ENCODE measurements around the gene RIPK4.
A peak's percentile ranks its signal among the peaks of the same experiment; 100 is the strongest.
"Not testable (repeated sequence)": the region's sequence is repeated elsewhere in the genome, so short reads cannot be mapped to it uniquely, and the experiment has no call there.

The RIPK4 gene

DNA sequence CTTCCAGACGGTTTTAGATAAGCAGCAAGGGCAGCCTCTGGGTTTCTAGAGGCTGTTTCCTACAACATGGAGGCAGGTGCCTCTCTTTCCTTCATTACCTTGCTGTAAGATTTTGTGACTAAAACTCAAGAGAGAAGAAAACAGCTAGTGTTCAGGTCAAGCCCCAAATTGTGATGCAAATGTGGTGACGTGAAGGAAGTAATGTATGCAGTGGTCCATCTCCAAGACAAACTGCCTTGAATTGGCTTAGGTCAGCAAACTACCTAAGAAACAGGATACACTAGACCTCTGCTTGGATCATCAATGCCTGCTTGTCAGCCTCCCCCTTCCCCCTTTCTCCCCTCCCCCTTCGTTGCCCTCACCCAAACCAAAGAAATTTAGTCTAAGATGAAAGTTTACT is 28.9 kb upstream of the RIPK4 start:
- no peak for DNase-seq (ENCODE audit: low read depth, low spot score)

DNA sequence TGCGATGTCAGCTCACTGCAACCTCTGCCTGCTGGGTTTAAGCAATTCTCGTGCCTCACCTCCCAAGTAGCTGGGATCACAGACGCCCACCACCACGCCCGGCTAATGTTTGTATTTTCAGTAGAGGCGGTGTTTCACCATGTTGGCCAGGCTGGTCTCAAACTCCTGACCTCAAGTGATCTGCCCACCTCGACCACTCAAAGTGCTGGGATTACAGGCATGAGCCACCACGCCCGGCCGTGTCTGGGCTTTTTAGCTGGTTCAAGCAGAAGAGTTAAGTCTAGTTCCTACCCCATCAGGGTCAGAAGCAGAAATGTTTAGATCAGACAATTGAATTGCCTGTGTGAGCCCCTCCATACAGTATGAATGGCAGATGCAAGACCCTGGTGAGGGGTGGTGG is 27.7 kb upstream of the RIPK4 start:
- no peak for DNase-seq (ENCODE audit: low read depth, low spot score)

DNA sequence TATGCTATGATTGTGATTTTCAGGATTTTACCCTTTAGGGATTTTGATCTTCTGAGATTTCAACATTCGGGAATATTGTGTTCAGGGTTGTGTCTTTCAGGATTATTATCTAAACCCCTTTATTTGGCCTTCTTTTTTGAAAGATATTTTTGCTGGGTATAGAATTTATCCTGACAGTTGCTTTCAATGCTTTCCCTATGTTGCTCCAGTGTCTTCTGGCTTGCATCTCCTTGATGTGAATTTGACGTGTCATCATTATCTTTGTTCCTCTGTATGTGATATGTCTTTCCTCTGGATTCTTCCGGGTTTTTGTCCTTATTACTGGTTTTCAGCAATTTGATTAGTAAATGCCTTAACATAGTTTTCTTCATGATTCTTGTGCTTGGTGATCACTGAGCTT is 25.9 kb upstream of the RIPK4 start:
- no peak for DNase-seq (ENCODE audit: low read depth, low spot score)

DNA sequence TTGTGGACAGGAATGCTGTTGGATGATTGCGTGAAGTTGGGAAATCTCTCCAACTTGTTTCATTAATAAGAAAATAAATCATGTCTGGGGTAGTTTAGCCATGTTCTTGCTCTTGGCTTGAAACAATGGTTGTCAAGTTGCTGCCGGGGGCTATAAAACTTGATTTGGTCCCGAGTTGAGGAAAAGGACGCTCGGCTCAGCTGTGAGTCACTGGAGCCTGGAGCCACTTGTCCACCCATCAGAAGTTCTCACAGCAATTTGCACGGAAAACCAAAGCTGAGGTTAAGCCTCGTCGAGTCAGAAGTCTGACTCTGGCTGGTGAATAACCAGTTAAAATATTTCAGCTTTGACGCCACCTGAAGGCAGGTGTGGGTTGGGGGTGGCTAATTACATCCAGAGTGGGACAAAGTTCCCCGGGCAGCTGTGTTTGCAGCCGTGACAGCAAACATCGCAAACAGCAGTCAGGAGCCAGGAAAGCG is 19.7 kb upstream of the RIPK4 start:
- DNase-seq (ENCODE audit: low read depth, low spot score): no peak

- DNase-seq (ENCODE audit: low read depth, low spot score): not testable (repeated sequence)
Observed at GRCh38 chr21:41785262-41785661, 18.4 kb upstream of the RIPK4 start.

- DNase-seq (ENCODE audit: low read depth, low spot score): no peak
Observed at GRCh38 chr21:41784456-41785102, 17.7 kb upstream of the RIPK4 start.

DNA sequence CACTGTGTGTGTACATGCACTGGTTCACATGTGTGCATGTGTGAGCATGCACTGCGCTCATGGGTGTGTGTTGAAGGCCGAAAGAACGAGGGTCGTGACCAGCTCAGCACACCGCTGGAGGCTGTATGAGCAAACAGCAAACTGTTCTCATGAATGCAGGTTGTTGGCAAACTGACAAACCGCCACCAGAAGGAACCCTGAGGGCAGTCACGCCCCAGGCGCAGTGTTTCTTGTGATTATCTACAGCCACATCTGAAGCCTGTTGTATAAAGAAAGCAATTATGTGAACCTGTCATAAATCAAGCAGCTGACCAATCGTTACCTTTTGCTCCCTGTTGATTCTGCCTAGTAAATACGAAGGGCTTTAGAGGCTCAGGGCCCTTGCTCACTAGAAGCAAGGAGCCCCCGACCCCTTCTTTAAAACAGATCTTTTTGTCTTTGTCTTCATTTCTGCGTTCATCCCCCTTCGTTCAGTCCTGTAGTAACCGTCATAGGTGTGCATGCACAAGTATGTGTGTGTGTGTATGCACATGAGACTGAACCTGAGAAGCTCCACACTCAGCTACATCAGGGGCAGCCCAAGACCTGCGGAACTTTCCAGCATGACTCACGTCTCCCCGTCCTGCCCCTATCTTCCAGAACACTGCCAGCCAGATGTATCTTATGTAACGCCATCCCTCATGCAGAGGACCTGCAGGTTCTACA is 16.8 kb upstream of the RIPK4 start:
- DNase-seq (ENCODE audit: low read depth, low spot score): no peak

DNA sequence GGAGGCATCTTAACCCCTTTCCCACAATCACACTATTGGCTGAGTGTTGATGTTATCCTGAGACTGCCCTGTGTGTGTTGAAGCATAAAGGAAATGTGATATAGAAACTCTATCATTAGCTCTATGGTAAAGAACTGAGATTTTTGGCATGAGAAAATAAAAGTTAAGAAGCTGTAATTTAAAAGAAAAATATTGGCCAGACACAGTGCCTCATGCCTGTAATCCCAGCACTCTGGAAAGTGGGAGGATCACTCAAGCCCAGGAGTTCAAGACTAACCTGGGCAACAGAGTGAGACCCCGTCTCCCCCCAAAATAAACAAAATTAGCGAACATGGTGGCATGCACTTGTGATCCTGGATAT is 14.2 kb upstream of the RIPK4 start:
- DNase-seq (ENCODE audit: low read depth, low spot score): no peak

- DNase-seq (ENCODE audit: low read depth, low spot score): no peak
Observed at GRCh38 chr21:41780337-41781049, 13.6 kb upstream of the RIPK4 start.

GRCh38 chr21:41779659-41780058 is 12.8 kb upstream of the RIPK4 start:
- no peak for DNase-seq (ENCODE audit: low read depth, low spot score)

DNA sequence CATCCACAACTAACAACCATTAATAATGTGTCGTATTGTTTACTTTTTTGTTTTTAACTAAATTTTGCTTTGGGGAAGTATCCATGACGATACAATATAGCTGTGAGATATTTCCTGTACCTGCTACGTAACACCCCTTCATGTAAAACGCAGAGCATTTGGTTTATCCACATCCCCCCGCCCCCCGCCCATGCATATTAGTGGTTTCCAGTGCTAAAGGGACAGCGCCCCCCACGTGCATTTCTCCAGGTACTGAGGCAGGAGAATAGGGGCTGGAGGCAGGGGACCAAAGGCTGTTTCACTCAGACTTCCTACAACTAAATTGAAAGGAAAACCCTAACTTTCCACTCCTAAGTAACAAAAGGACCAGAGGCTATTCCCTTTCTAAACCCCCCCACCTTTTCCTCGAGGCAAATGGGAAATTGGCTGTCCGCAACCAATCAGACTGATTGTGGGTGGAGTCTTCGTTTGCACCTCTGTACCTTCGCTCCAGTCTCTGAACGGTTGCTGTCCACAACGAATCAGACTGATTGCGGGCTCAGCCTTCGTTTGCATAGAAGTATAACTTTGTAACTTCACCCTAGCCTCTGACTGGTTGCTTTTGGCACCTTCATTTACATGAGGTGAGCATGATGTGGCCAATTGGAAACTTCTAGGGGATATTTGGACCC is 12.2 kb upstream of the RIPK4 start:
- DNase-seq (ENCODE audit: low read depth, low spot score): no peak

DNA sequence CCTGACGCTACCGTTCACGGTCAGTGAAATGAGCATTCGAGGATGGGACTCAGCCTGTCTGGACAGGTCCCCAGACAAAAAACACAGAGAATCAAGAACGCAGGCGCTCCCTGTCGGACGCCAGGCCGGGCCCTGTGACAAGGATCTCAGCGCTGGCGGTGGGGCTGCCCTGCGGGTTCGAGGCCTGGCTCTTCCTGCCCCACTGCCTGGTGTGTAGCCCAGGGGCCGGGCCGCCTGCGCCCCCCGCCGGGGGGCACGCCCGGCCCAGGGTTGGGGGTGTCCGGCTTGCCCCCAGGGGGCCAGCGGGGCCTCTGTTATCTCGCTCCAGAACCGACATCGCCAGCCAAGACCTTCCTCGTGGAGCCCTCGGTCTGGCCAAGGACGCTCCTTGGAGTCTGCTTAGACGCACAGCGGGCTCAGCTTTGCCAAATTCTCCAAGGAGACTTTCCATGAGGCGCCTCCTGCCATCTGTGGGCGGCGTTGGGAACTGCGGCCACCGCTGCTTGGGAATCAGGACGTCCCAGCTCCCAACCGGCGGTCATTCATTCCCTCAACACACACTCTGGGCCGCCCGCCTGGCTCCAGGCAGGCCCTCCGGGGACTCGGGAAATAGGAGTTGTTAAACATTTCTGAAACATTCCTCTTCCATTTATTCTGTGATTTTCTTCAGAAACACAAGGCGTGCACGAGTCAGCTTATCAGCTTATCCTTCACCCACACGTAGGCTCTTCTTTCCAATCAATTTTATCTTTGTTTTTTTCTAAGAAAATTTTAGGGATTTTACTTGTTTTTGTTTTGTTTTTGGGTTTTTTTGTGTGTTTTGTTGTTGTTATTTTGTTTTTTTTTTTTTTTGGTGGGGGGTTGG is 11.3 kb upstream of the RIPK4 start:
- peak; percentile 47 for DNase-seq (ENCODE audit: low read depth, low spot score)

DNA sequence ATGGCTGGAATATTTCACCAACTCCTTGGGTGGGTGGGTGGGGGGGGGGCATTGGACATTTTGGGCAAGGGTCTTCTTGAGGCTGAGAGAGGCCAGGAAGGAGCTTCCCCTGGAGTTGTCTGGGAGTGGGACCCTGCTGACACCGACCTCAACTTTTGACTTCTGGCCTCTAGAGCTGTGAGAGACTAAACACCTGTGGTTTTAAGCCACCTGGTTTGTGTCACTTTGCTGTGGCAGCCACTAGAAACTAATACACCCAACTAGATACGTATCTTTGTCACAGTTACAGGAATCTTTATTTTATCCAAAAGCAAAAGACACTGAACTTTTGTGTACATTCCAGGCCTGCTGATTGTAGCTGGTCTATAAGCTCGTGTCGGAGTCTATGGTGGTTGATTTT is 9.9 kb upstream of the RIPK4 start:
- no peak for DNase-seq (ENCODE audit: low read depth, low spot score)

GRCh38 chr21:41775149-41775472 is 8.3 kb upstream of the RIPK4 start:
- no peak for DNase-seq (ENCODE audit: low read depth, low spot score)

- DNase-seq (ENCODE audit: low read depth, low spot score): no peak
Observed at GRCh38 chr21:41774467-41775148, 7.8 kb upstream of the RIPK4 start.

- DNase-seq (ENCODE audit: low read depth, low spot score): no peak
Observed at GRCh38 chr21:41772351-41773080, 5.7 kb upstream of the RIPK4 start.

DNA sequence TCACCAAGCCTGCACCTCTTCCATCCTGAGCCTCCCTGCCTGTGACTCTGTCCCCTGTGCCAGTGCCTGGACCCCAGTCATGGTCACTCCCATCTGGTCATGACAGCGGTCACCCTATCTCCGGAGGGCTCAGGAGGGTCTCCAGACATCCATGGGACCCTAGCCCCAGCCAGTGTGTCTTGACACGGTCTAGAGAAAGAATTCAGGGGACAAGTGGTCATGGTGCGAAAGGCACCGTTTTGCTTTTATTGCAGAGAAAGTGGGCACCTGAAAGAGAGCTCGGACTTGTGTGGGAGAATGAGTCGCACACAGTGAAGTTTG is 4.7 kb upstream of the RIPK4 start:
- DNase-seq (ENCODE audit: low read depth, low spot score): no peak

GRCh38 chr21:41770901-41771624 is 4.2 kb upstream of the RIPK4 start:
- no peak for DNase-seq (ENCODE audit: low read depth, low spot score)

DNA sequence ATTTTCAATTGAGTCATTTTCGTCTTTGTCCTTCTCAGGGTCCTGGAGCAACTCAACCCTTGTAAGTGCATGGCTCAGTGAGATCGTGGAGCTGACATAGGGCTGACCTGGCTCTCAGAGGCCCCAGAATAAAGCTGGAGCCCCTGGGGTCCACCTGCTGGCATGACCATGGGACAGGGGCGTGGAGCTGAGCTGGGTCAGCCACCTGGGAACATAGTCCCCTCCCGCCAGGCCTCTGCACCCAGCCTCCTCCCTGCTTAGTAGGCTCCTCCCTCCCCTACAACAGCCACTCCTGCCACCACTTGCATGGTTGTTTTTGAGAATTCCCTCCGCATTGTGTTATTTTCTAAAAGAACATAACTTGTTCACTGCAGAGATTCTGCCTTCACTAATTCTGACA is 3.1 kb upstream of the RIPK4 start:
- DNase-seq (ENCODE audit: low read depth, low spot score): no peak

GRCh38 chr21:41769521-41769920 is 2.7 kb upstream of the RIPK4 start:
- DNase-seq (ENCODE audit: low read depth, low spot score): no peak

All from brain pericyte (primary cell).